PFSK-1 (cell line): Measurements from ENCODE around the gene MYBPH.

ENCODE experiments used
- FOXP2 ChIP-seq: optimal IDR thresholded peaks from 2 replicates; pipeline ENCODE3; 2011; ENCODE audit warnings: borderline replicate concordance, control low read depth, inconsistent platforms; ENCODE audit not compliant: insufficient read depth; ENCODE audit errors: extremely low read length, extremely low read depth
- POLR2AphosphoS5 ChIP-seq: IDR thresholded peaks from 2 replicates; pipeline ENCODE4 v1.6.1; 2012; ENCODE audit warnings: low read depth, mild to moderate bottlenecking, control low read depth, low read length, moderate library complexity
- SIN3A ChIP-seq: IDR thresholded peaks from 2 replicates; pipeline ENCODE4 v1.6.1; 2012; ENCODE audit warnings: mild to moderate bottlenecking, low read length, moderate library complexity, borderline replicate concordance; ENCODE audit not compliant: insufficient read depth
- TAF1 ChIP-seq: IDR thresholded peaks from 2 replicates; pipeline ENCODE4 v1.6.1; 2012; ENCODE audit warnings: low read length, control low read depth, borderline replicate concordance; ENCODE audit not compliant: insufficient read depth
- TF ChIP-seq, protein P1 (sequence below), 2 experiments: IDR thresholded peaks; 2 replicates each; pipeline versions ENCODE4 v1.6.1 to v1.8.0; 2011 to 2012; ENCODE audit warnings: low read depth in 2 of 2, low read length in 2 of 2, control low read depth in 1 of 2, inconsistent platforms in 1 of 2, mild to moderate bottlenecking in 1 of 2, moderate library complexity in 1 of 2; ENCODE audit not compliant: insufficient read depth in 1 of 2

Gene MYBPH

DNA sequence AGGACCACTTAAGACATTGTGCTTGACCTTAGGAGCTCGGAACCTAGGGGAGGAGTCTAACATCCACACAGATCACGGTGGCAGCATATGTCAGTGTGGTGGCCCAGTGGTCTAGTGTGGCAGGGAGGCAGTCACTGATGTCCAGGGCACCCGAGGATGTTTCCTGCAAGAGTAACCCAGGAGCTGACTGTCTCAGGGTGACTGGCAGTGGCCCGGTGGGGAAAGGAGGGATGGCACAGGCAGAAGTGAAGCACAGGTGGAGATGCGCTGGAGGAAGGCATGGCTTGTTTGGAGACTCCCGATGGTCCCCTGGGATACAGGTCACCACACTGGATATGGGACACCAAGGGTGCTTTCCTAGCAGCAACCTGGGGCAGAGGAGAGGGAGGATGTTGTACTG, 37.5 kb upstream of the MYBPH start:
- TF ChIP-seq FOXP2, result no peak
- TF ChIP-seq, protein P1, sequence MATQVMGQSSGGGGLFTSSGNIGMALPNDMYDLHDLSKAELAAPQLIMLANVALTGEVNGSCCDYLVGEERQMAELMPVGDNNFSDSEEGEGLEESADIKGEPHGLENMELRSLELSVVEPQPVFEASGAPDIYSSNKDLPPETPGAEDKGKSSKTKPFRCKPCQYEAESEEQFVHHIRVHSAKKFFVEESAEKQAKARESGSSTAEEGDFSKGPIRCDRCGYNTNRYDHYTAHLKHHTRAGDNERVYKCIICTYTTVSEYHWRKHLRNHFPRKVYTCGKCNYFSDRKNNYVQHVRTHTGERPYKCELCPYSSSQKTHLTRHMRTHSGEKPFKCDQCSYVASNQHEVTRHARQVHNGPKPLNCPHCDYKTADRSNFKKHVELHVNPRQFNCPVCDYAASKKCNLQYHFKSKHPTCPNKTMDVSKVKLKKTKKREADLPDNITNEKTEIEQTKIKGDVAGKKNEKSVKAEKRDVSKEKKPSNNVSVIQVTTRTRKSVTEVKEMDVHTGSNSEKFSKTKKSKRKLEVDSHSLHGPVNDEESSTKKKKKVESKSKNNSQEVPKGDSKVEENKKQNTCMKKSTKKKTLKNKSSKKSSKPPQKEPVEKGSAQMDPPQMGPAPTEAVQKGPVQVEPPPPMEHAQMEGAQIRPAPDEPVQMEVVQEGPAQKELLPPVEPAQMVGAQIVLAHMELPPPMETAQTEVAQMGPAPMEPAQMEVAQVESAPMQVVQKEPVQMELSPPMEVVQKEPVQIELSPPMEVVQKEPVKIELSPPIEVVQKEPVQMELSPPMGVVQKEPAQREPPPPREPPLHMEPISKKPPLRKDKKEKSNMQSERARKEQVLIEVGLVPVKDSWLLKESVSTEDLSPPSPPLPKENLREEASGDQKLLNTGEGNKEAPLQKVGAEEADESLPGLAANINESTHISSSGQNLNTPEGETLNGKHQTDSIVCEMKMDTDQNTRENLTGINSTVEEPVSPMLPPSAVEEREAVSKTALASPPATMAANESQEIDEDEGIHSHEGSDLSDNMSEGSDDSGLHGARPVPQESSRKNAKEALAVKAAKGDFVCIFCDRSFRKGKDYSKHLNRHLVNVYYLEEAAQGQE (IDR thresholded peaks at IDR 0.05; ENCODE audit: insufficient read depth in 1 of 2, low read depth in 2 of 2, low read length in 2 of 2), result no peak

DNA sequence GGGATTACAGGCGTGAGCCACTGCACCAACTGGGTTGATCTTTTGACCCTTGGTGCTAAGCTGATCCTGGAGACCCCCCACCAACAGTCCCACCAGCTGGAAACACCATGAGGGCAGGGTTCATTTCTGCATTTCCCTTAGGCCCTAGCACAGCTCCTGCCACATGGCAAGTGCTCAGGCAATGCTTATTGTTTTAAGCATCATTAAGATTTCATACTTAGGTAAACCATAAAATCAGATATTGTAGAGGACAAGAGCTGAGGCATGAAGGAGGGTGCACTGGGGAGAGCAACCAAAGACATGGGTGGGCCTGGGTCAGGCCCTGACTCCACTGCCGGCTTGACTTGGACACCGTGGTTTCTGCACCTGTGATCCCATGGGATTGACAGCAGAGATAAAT, 36.2 kb upstream of the MYBPH start:
- TF ChIP-seq FOXP2, result no peak
- TF ChIP-seq SIN3A, result no peak

DNA sequence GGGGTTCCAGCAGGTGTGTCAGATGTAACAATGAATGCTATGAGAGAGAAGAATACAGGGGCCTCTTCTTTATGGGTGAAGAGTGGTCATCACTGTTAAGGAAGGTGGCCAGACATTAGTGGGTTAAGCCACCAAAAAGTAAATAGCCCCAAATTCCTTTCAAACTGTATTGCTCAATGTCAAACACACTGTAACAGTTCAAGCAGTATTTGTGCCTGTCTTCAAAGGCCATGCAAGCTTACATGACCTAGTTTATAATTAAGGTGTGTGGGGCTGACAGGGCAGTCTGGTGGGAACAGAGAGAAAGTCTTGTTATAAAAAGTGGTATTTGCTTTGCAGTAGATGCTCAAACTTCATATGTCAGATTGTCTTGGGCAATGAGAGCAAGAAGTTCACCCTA, 35.4 kb upstream of the MYBPH start:
- TF ChIP-seq POLR2AphosphoS5, result no peak

DNA sequence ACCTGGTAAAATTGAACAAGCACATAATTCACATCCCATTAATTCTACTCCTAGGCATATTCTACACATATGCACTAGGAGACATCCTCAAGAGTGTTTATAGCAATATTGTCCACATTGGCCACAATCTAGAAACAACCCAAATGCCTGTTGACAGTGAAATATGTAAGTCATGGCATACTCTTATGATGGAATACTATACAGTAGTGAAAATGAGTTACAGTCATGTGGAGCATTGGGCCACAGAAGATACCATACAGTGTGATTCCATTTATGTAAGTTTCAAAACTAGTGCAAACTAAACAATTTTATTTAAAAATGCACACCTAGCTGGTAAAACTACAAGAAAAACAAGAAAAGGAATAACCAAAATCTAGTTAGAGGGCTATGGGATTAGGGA, 34.7 kb upstream of the MYBPH start:
- TF ChIP-seq SIN3A (no peak), FOXP2 (no peak)
- TF ChIP-seq, protein P1 (IDR thresholded peaks at IDR 0.05; ENCODE audit: insufficient read depth in 1 of 2, low read depth in 2 of 2, low read length in 2 of 2), result no peak

DNA sequence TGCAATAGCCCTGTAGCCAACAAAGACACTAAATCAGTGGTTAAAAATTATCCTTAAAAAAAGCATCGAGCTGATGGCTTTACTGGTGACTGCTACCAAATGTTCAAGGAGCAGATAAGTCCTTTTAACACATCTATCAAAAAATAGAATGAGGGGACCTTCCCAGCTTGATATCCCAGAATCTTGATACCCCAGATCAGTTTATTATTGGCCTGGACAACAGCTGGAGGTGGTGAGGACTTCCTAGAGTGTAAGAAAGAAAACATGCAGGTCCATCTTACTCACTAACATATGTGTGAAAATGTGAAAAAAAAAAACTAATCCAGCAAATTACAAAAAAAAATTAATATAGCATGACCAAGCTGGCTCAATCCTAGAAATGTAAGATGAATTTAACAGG, 32.6 kb upstream of the MYBPH start:
- TF ChIP-seq SIN3A, result no peak
- TF ChIP-seq FOXP2, result no peak
- TF ChIP-seq TAF1, result no peak
- TF ChIP-seq, protein P1 (IDR thresholded peaks at IDR 0.05; ENCODE audit: insufficient read depth in 1 of 2, low read depth in 2 of 2, low read length in 2 of 2), result no peak
- no peak for TF ChIP-seq POLR2AphosphoS5

DNA sequence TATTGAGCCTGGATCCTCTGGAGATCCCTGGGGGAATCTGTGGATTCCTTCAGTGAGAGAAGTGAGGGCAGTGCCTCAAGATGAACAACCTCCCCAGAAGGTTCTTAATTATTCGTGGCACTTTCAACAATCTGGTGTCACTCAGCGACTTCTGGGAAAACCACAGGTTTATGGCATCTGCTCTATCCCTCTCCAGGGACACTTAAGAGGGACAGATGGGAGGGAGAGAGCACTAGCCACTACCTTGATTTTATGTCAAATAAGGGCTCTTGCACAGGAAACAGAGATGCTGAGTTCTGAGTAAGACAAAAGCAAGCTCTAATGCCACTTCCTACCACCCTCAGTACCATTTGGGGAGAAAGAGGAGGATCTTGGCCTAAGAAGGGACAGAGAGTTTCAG, 32.1 kb upstream of the MYBPH start:
- no peak for TF ChIP-seq TAF1
- no peak for TF ChIP-seq POLR2AphosphoS5
- TF ChIP-seq SIN3A, result no peak
- TF ChIP-seq, protein P1 (IDR thresholded peaks at IDR 0.05; ENCODE audit: insufficient read depth in 1 of 2, low read depth in 2 of 2, low read length in 2 of 2), result no peak
- TF ChIP-seq FOXP2, result no peak
